ENCODE data around the gene DOK6. TPM values are rescaled to one million over a fixed set of nuclear protein-coding genes. Genes with fewer than 3 reads are reported as not detected.

Gene DOK6
- polyA plus RNA-seq, 3 donors, result 0.13 to 0.79 (median 0.36) TPM

DNA sequence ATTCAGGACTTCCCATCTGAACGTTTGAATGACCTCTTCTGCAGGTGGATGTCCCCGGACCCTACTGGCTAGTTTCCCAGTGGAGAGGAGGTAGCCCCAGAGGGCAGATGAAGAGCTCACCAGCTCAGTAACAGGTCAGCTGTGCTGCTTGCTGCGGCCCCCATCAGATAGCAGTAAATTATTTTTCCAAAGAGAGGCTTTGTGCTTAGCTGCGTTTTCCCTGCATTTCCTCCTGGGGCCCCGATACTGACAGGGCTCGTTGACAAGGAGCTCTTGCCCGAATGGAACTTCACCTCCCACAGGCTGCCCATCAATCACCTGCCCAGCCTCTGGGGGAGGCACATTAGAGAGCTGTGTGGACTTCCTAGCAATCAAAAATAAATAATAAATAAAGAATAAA is 185.8 kb downstream of the DOK6 start:
- no peak overlapping the region for H3K27ac ChIP-seq (ENCODE audit: low read depth, low read length)
- WGBS, 3 donors, result 43 to 52% (median 43%) methylated on average over 7 of the region's 7 CpGs

DNA sequence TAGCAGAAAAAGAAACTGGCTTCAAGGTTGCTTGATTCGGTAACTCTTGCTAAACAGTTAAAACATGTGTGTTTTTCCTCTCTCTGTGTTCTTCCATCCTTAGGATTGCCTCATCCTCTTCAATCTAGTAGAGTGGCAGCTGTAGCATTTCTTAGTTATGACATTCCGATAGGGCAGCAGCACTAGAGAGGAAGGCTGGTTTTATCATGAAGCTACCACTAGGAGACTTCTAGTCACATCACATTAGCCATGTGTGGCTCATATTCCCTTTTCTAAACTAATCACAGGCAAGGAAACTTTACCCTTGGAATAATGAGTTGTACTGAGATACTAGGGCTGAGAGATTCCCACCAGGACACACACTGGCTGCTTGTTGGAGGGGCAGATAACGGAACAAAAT is 187.6 kb downstream of the DOK6 start:
- WGBS, 3 donors, result 89 to 93% (median 91%) methylated on average over 3 of the region's 3 CpGs

DNA sequence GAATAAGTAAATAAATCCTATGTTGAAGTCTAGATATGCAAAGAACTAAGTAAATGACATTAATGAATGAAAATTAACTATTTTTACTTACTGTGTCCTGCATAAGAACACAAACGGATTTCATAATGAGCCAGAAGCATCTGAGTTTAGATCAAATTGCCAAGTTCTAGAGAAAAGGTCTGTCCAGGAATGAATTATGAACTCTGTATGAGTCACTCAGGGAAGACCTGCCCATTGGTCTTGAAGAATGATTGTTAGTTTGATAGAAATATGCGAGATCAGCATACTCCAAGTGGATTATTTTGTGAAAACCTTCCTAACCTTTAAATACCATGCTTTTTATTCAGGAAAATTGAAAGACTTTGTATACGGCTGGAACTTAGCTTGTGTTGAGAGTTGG is 189.5 kb downstream of the DOK6 start:
- H3K27ac ChIP-seq (ENCODE audit: low read depth, low read length), result no peak overlapping the region
- WGBS, 3 donors, result 82 to 87% (median 86%) methylated on average over 3 of the region's 3 CpGs

More for the DNA sequence above, 187.6 kb downstream of the DOK6 start:
- H3K27ac ChIP-seq (ENCODE audit: low read depth, low read length), result no peak overlapping the region

DNA sequence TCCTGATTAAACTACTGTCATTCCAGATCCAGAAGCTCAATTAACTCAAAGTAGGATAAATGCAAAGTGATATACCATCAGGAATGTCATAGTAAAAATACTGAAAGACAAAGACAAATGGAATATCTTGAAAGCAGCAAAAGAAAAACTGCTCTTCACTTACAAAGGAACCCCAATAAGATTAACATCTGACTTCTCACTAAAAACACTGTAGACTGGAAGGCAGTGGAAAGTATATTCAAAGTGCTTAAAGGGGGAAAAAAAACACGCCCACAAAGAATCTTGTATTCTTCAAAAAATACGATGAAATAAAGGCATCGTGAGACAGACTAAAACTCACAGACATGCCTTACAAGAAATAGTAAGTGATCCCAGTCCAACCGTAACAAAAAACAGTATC is 195.7 kb downstream of the DOK6 start:
- WGBS, 3 donors, result 91 to 95% (median 93%) methylated on average over 4 of the region's 4 CpGs
- H3K27ac ChIP-seq (ENCODE audit: low read depth, low read length), result no peak overlapping the region

DNA sequence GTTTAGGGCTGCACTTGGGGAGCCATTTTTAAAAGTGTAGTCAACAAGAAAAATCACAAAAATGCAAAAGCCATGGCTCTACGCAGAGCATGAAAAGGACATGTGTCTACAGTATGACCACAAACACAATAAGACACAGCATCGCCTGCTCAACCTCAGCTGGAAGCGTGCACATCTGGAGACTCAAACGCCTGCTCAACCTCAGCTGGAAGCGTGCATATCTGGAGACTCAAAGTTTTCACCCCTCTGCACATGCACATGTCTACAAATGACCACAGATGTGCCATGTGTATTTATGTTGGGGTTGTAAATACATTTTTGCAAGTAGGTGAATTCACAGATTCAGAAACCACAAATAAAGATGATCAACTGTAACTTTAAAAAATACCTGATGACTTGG is 196.9 kb downstream of the DOK6 start:
- WGBS, 3 donors, result 91 to 97% (median 96%) methylated on average over 5 of the region's 5 CpGs
- H3K27ac ChIP-seq (ENCODE audit: low read depth, low read length), result no peak overlapping the region

DNA sequence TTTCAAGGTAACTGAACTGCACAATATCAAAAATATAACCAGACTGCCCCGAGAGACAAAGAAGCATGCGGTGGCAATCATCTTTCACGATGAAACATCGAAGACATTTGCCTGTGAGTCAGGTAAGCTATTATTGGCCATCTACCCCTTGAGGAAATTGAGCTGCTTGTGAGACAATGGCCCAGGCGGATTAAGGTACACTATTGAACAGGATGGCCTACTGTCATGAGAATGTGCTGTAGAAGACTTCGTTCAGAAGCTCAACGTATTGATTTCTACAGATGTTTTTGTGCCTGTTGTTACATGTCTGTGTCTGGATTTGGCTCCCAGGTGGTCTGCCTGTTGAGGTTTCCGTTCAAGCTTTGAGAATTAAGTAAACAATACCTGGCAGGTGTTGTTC is 198.7 kb downstream of the DOK6 start:
- H3K27ac ChIP-seq (ENCODE audit: low read depth, low read length), result no peak overlapping the region
- WGBS, 3 donors, result 86 to 91% (median 90%) methylated on average over 8 of the region's 8 CpGs

DNA sequence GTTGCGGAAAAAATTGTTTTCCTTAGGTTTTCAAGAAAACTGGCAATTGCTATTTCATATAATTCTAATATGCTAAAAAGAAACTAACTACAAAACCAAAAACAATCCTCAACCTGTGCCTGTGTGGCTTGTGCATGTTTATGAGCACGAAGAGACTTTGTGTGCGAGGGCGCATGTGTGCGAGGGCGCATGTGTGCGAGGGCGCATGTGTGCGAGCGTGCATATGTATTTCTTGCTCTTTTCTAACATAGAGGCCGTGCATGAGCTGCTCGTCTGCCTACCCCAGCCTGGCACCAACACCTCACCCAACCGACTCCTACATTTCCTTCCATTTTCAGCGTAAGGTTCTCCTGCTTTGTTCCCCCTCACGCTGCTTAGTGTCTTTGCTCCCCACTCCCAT is 211.6 kb downstream of the DOK6 start:
- 88 to 94% (median 90%) methylated on average over 14 to 15 of the region's 15 CpGs for whole genome bisulfite sequencing, 3 donors
- no peak overlapping the region for H3K27ac ChIP-seq (ENCODE audit: low read depth, low read length)

DNA sequence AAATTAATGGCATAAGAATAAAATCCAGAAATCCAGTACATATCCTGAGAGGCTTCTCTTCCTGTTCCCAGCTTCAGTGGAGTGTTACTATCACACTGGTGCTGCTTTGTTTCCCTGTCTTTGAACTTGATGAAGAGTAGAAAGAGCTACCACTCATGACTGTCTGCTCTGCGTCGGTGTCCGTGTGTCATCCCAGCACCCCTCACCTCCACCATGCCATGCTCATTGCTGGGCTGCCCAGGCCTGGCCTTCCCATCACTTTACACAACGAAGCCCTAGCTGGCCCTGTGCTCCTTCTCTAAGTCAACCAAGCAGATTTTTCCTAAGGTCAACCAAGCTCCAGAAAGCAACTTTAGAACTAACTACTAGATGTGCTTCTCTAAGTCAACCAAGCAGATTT is 215.4 kb downstream of the DOK6 start:
- no peak overlapping the region for H3K27ac ChIP-seq (ENCODE audit: low read depth, low read length)
- 93 to 95% (median 93%) methylated on average over 4 of the region's 4 CpGs for WGBS, 3 donors

DNA sequence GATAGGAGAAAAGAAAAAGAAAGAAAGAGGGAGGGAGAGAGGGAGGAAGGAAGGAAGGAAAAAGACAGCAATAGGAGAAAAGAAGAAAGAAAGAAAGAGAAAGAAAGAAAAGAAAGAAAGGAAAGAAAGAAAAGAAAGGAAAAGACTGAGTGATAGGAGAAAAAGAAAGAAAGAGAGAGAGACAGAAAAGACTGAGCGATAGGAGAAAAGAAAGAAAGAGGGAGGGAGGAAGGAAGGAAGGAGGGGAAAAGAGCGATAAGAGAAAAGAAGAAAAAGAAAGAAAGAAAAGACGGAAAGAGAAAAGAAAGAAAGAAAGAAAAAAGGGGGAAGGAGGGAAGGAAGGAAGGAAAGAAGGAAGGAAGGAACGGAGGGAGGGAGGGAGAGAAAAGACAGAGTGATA is 216.7 kb downstream of the DOK6 start:
- 88 to 96% (median 89%) methylated on average over 4 of the region's 4 CpGs for WGBS, 3 donors
- no peak overlapping the region for H3K27ac ChIP-seq (ENCODE audit: low read depth, low read length)

DNA sequence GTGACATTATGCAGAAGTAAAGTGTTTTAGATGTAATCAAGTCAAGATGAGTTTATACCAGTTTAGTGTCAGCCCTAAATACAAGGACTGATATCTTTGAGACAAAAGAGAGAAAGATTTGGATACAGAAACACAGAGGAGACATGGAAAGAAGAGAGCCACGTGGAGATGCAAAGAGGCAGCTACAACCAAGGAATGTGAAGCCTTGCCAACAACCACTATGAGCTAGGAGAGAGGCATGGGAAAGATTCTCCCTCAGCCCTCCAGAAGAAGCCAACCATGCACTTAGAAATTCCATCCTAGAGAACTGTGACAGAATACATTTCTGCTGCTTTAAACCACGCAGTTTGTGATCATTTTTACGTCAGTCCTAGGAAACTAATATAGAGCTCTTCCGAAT is 217.2 kb downstream of the DOK6 start:
- 84 to 92% (median 88%) methylated on average over 4 of the region's 4 CpGs for WGBS, 3 donors
- H3K27ac ChIP-seq (ENCODE audit: low read depth, low read length), result no peak overlapping the region

DNA sequence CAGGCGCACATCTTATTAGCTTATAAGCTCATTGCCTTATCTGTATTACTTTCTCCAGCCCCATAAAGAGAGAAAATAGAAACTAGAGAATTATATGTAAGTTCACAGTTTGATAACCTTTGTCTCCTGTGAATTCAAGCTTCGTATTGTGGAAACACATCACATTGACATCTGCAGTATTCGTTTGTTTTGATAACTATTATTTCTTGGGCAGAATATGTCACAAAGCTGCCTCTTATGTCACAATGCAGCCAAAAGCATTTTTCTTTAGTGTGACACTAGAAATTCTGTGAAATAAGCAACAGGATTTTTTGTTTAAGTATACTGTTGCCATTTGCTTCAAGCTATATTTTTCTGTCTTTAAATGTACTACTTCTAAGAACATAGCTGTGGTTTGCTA is 221.5 kb downstream of the DOK6 start:
- no peak overlapping the region for H3K27ac ChIP-seq (ENCODE audit: low read depth, low read length)

DNA sequence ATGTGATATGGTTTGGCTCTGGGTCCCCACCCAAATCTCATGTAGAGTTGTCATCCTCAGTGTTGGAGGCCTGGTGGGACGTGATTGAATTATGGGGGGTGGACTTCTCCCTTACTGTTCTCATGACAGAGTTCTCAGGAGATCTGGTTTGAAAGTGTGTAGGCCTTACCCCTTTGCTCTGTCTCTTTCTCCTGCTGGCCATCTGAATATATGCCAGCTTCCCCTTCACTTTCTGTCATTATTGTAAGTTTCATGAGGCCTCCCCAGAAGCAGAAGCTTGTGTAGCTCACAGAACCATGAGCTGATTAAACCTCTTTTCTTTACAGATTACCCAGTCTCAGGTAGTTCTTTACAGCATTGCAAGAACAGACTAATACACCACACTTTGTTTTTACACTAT is 222.3 kb downstream of the DOK6 start:
- WGBS, 3 donors, result 90 to 94% (median 93%) methylated on average over 1 of the region's 1 CpG
- no peak overlapping the region for H3K27ac ChIP-seq (ENCODE audit: low read depth, low read length)

More for the DNA sequence above, 221.5 kb downstream of the DOK6 start:
- 39 to 58% (median 46%) methylated on average over 3 of the region's 3 CpGs for WGBS, 3 donors

DNA sequence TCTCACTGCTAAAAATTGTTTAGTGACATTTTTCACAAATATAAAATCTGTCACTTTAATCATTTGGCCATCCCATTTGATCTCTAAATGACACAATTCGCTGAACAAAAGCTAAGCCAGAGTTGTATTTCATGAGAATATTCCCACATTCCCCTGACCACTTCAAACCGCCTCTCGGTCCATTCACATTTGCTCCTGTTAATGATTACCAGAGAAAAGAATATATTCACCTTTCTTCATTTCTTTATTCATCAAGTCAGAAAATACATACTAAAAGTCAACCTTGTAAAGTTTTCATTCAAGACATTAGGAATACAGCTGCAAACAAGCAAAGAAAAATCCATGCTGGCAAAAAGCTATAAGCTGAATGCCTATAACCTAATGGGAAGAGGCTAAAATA is 225.5 kb downstream of the DOK6 start:
- 51 to 93% (median 89%) methylated on average over 3 of the region's 3 CpGs for WGBS, 3 donors
- H3K27ac ChIP-seq (ENCODE audit: low read depth, low read length), result no peak overlapping the region

DNA sequence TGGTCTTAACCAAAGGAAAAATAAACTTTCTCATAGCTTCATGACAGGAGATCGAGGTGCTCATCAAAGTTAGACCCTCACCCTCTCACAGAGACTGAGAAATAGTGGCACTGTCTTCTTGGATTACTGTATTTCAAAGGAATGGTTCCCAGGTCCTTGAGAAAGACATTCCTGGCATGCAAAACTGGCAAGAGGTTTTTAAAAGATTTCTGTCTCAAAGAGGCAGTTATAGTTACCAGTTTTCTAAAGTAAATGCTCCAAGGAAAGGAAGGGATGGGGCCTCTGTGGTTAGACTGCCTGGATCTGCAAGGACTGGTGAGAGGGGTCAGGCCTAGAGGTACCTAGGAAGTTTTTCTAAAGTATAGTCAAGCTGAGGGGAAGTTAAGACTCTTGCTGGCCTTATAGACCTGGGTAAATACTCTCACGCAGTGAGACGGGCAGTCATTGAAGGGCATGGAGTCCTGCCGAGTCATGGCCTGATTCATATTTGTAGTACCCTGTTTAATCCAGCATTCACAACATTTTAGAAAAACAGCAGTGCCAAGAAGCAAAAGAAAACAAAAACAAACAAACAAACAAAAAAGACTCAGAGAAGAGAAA is 226.1 kb downstream of the DOK6 start:
- WGBS, 3 donors, result 73 to 88% (median 87%) methylated on average over 4 of the region's 4 CpGs
- no peak overlapping the region for H3K27ac ChIP-seq (ENCODE audit: low read depth, low read length)

DNA sequence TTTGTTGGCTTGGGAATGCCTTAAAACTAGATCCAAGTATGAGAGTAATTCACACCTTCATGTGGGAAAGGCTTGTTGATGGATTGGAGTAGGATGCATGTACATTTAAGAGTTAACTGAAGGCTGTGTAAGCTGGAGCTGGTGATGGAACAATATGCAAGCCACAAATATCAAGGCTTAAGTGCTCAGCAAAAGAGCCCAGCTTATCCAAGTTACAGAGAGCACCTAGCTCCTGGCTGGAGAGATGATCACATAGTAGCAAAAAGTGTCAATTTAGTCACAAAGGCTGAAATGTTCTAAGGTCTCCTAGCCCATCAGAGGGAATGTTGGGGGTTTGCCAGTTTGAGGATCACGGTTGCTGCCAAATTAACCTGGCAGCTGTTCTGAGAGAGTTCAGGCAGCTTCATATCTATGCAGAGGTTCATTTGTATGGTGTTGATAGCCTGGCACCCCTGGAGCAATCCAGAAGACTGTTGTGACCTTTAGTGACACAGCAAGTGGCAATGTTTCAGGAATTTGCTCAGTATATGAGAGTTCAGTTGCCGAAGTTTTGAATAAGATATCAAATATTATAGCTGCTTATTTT is 228.2 kb downstream of the DOK6 start:
- WGBS, 3 donors, result 57 to 72% (median 66%) methylated on average over 2 of the region's 2 CpGs
- no peak overlapping the region for H3K27ac ChIP-seq (ENCODE audit: low read depth, low read length)

DNA sequence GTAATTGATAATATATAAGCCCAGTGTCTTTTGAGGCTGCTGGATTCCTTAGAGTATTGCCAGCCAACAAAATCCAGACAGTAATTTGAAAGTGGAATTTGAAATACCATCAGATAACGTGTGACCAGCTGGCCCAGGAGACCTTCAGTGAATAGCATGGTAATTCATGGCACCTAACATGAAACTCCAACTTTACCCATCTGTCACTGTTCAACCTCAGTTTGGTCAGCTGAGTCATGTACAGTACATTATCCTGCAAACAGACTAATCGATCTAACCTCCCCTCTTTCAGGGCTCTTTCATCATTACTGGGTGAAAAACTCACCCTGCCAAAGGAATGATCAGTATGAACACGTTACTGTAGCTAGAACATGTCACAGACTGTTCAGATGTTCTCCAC is 230.6 kb downstream of the DOK6 start:
- WGBS, 3 donors, result 51 to 56% (median 53%) methylated on average over 3 of the region's 3 CpGs
- no peak overlapping the region for H3K27ac ChIP-seq (ENCODE audit: low read depth, low read length)

DNA sequence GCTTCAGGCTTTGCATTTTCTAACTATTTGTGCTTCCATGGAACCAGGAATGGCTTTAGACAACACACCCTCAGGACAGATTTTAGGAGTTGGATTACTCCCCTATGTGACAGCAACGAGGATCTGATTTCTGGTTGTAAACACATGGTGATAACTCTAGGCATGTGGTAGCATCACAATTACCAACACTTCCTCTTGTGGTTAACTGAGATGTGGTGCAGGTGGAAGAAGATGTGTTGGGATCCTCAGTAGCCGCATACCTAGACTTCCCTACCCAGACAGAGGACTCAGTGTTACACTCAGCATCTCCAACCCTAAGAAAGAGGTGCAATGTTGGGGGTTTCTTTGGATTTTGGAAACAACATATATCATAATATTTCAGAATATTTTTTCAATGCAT is 234.8 kb downstream of the DOK6 start:
- no peak overlapping the region for H3K27ac ChIP-seq (ENCODE audit: low read depth, low read length)
- WGBS, 3 donors, result 78 to 87% (median 82%) methylated on average over 2 of the region's 2 CpGs

DNA sequence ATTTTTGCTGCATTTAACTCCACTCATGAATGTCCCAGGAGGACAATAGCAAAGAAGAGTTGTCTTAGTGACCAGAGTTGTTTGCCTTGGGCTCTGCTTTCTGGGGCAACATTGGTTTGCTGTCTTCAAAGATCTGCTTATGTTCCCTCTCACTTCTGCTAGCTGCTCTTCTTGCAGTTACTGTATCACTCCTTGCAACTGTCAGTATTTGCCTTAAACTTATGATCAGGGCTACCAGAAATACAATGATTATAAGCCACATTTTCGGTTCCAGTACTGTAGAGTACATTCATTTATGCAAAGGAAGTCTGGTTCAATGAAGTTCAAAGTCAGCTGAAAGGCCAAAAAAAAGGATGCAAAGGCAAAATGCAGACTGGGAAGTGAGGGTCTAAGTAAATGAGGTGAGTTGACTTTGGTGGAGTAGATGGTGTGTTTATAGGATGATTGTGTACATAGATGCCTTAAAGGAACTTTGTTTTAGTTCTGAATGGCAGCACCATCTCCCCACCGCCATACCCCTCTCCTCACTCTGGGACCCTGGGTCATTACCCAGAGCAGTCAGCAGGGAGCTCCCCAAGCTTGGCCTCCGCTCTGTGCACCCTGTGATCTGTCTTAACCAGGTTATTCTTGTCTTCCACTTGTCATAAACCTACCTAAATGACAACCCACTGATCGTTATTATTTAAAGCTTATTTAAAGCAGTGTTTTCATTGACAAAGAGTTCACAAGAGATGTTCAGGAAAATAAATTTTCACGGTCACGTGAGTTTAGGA is 236.0 kb downstream of the DOK6 start:
- H3K27ac ChIP-seq (ENCODE audit: low read depth, low read length), result no peak overlapping the region
- WGBS, 3 donors, result 82 to 88% (median 85%) methylated on average over 6 of the region's 6 CpGs

DNA sequence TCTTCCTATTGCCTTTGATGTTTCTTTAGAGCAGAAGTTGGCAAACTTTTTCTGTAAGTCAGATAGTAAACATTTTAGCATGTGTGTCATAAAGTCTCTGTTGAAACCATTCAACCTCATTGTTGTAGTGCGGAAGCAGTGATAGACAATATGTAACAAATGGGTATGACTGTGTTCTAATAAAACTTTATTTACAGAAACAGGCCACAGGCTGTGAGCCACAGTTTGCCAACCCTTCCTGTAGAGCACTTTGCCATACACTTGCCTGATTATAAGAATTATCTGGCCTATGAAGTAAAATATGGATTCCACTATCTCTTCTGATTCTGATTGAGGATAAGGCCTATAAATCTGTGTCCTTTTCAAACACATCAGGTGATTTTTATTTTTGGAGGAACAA is 237.4 kb downstream of the DOK6 start:
- no peak overlapping the region for H3K27ac ChIP-seq (ENCODE audit: low read depth, low read length)
- 60 to 100% (median 94%) methylated on average over 1 of the region's 1 CpG for WGBS, 3 donors

DNA sequence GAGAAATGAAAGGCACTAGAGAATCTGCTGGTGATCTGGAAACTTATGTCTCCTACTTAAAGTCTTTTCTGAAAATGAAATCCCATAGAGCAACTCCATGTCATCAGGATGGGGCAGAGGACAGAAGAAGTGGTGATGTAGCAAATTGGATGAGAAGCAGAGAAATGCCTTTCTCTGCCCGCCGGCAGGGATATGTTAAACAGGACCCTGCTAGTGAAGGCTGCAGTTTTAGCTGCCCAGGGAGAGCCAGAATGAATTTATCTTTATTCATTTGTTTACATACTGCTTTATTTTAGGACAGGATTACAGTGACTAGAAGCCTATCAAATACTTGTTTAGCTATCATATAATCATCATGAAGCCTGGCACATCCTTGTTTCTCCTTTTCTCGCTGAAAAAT is 247.0 kb downstream of the DOK6 start:
- no peak overlapping the region for H3K27ac ChIP-seq (ENCODE audit: low read depth, low read length)
- 78 to 84% (median 83%) methylated on average over 3 of the region's 3 CpGs for WGBS, 3 donors
